GM21529 (cell line): ENCODE data around the gene NKAIN2.

ENCODE experiments used
- ATAC-seq: cut with Tn5 transposase; IDR thresholded peaks from one replicate; pipeline ENCODE4 v1.9.1; 2021; ENCODE audit not compliant: unreplicated experiment

NKAIN2 gene

GRCh38 chr6:123806561-123806960 is 2.9 kb downstream of the NKAIN2 start:
- no peak for ATAC-seq

DNA sequence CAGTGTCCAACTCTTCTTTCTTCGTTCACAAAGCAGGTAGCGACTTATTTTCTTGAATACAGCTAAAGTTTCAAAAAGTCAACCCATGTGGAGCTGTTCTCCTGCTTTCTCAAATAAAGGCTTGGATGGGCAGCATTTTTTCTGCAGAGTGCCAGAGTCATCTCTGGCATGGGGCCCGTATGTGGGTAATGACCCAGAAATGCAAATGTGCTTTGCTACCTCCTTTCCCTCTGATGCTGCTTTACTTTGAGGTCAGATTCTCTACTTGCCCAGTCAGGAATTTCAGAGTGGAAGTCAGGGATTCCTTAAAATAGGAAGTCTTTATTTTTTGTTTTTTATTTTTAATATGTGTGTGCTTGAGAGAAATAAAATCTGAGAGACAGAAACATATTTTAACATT is 4.9 kb downstream of the NKAIN2 start:
- no peak for ATAC-seq

DNA sequence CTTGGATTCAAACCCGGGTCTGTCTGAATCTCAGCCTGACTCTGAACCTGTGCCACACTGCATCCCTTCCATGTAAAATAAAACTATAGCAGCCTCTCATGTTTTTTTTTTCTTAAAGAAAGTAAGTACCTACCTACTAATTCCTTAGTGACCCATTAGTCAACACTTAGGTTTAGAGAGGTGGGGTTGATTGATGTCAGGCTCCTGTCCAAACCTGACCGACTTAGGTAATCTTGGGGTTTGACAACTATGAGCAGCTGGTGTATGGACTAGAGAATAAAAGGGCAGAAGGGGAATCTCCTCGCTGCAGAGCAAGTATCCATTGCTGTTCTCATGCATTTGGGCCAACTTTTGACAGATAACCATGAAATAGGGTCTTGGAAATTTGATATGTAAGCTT is 6.5 kb downstream of the NKAIN2 start:
- no peak for ATAC-seq

GRCh38 chr6:123810948-123811347 is 7.3 kb downstream of the NKAIN2 start:
- ATAC-seq, result no peak

DNA sequence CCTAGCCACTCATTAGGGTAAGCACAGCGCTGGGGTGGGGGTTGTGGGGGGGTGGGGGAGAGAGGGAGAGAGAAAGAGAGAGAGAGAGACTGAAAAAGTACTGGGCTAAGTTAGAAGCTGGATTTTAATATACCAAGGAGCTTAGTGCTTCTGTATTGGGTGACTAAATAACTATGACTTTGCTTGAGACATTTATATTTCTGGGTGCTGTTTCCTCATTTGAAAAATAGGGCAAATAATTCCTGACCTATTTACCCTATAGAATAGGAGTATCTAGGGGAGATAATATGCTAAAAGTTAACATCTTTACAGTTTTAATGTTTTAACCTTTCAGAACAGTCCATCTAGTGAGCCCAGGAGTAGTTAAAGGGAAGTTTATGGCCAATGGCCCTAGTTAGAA is 7.7 kb downstream of the NKAIN2 start:
- ATAC-seq, result no peak

DNA sequence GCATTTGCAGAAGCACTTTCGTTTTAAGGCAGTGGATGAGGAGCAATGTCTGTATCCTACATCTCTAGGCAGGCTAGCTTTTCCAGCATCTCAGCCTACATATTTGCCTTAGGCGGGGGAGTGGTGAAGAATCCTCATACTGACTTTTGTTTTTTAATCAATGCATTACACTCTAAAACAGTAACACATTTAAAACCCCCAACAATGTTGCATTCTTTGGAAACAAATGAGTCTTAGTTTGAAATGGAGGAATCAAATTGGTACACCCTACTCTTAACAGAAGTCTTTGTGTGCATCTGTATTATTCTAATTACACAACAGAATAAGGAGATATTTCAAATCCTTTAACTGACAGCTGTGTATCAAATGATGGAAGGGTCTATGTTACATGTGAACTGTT is 9.0 kb downstream of the NKAIN2 start:
- no peak for ATAC-seq

DNA sequence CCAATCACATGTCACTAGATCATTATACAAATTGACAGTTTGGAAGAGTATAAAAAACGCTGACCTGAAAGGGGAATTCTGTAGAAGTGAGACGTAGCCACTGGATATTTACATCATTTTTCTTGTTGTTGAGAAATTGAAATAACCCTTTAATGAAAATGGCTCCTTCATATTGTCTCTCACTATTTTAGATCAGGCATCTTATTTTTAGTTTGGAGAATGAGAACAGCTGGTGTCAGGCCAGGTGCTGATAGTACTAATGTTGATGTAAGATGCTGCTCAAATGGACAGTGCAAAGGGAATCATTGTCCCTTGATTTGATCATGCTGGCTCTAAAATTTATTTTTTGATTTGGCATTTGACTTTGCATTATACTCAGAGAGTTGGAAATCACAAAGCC is 17.4 kb downstream of the NKAIN2 start:
- no peak for ATAC-seq

GRCh38 chr6:123829302-123829953 is 25.8 kb downstream of the NKAIN2 start:
- ATAC-seq, result no peak

DNA sequence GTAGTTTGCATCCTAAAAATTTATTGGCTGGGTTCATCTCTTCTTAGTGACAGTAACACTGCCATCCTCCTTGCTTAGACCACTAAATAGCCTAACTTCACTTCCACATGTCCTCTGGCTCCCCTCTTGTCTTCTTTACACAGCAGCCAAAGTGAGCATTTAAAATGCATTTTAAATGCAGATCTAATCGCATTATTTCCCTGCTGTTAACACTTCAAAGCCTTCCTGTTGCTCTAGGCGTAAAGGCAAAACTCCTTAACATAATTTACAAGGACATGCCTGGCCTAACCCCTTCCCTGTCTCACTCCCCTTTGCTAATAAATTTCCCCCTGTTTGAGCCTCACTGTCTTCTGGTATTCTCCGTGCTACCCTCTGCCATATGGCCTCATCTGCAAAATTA is 26.5 kb downstream of the NKAIN2 start:
- no peak for ATAC-seq

- no peak for ATAC-seq
These were observed 35.0 kb downstream of the NKAIN2 start for GRCh38 chr6:123838505-123839234.

DNA sequence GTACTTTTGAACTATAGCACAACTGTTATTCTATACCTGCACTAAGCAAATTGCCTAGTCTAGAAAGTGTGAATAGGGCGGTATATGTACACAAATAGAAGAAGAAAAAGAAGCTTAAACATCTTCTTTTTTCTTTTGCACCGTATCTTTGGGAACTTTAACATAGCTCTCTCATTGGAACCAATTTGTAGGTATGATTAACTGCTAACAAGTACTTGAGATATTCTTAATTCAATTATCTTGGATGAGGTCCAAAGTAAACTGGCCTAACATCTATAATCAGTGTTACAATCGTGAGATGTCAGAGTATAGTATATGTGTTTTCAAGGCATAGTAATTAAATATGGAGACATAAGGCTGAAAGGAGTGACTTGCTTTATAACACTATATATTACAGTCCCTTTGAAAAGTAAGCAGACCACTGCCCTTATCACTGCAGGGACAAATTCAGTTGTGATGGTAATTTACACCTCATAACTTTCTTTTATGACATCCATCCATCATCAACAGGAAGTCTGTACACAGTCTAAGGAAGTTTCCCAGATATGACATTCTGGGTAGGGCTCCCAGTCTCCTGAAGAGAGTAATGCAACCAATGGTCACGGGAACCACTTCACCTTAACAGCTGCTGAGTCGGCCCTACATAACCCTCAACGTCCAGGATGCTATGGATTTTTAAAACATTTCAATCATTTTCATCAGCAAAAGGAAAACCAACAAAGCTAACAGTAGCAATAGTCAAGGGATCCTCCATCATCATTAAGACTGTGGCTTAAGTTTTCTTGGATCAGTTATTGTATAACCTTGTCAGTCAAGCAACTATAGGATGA is 37.6 kb downstream of the NKAIN2 start:
- no peak for ATAC-seq

DNA sequence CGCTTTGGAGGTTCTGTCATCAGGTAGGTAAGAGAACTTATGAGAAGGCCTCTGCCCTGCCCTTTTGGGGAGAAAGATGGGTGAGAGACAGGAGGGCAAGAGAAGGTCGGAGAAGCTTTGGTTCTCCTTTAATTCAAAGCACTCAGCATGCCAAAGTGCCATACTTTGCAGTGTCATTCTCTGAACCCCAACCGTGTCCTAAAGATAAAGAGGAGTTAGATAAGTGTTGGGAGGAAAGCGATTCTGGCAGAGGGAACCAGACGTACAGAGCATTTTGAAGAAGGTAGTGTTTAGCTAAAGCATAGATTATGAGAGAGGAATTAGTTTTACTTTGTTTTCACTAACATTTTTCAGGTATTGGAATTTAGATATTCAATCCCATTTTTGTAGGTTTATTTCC is 40.3 kb downstream of the NKAIN2 start:
- ATAC-seq, result no peak

DNA sequence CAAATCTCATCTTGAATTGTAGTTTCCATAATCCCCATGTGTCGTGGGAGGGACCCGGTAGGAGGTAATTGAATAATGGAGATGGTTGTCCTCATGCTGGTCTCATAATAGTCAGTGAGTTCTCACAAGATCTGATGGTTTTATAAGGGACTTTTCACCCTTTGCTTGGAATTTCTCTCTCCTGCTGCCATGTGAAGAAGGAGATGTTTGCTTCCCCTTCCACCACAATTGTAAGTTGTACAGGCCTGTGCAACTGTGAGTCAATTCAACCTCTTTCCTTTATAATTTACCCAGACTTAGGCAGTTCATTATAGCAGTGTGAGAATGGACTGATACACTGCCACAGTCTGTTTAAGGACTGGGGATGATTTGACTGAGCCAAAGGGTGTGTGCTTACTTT is 44.7 kb downstream of the NKAIN2 start:
- no peak for ATAC-seq

GRCh38 chr6:123849406-123849805 is 45.7 kb downstream of the NKAIN2 start:
- ATAC-seq, result no peak

- ATAC-seq, result no peak
These were observed 46.9 kb downstream of the NKAIN2 start for GRCh38 chr6:123850555-123850954.

GRCh38 chr6:123854201-123854600 is 50.5 kb downstream of the NKAIN2 start:
- no peak for ATAC-seq

GRCh38 chr6:123855506-123855905 is 51.8 kb downstream of the NKAIN2 start:
- no peak for ATAC-seq

GRCh38 chr6:123859291-123859690 is 55.6 kb downstream of the NKAIN2 start:
- ATAC-seq, result no peak

DNA sequence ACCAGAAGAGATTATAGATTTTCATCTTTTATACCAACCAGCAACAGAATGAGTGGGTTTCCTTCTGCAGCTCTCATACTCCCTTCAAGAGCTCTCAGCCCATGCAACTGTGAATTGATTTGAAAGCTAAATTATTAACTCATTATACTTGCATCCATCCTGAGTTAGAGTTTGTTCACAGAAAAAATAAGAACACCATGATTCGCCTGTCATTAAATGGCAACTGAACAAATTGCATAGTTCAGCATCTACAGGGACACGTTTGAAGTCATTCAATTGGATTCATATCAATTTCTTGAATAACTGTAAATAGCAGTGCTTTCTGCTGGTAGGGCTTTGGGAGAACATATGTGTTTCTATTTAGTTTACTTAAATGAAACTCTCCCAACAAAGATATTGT is 65.7 kb downstream of the NKAIN2 start:
- no peak for ATAC-seq

DNA sequence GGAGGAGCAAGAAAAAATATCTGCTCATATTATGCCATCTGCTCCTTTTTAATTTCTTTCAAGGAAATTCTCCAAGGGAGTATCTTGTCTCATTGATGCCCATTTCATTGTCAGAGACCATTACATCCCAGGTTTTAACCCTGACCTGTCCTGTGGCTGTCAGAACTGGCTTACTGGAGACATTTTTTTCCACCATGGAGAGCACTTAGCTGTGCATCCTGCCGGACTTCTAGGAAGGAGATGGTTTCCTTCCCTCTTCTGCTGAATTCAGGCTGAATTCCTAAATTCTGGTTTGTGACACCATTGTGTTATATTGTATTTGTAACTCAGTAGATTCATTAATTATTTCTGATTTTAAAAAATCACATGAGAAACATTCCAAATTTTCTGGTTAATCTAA is 70.3 kb downstream of the NKAIN2 start:
- no peak for ATAC-seq

GRCh38 chr6:123875784-123876183 is 72.1 kb downstream of the NKAIN2 start:
- ATAC-seq, result no peak

DNA sequence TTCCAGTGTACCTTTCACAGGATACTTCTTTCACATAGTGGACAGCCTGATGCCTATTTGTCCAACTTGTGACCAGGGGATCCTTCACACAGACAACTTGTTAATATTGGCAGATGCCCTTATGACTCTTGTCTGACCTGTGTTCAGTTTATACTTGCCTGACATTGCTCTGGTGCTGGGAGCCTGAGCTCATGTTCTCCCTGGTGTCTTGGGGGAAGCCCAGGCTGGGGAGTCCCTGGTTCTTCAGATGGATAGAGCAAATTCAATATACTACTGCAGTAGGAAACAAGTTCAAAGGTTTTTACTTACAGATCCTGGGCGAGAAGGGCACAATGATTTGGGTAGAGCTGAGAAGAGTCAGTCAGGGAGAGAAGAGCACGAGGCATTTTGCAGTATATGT is 76.1 kb downstream of the NKAIN2 start:
- no peak for ATAC-seq
